Fibroblast of peridontal ligament (primary cell): ENCODE data around the gene SMTNL1.

Experiments
- DNase-seq: peaks from one replicate; pipeline ENCODE4 v3.0.0-alpha.2; 2010; ENCODE audit errors: extremely low read depth

The SMTNL1 gene

DNA sequence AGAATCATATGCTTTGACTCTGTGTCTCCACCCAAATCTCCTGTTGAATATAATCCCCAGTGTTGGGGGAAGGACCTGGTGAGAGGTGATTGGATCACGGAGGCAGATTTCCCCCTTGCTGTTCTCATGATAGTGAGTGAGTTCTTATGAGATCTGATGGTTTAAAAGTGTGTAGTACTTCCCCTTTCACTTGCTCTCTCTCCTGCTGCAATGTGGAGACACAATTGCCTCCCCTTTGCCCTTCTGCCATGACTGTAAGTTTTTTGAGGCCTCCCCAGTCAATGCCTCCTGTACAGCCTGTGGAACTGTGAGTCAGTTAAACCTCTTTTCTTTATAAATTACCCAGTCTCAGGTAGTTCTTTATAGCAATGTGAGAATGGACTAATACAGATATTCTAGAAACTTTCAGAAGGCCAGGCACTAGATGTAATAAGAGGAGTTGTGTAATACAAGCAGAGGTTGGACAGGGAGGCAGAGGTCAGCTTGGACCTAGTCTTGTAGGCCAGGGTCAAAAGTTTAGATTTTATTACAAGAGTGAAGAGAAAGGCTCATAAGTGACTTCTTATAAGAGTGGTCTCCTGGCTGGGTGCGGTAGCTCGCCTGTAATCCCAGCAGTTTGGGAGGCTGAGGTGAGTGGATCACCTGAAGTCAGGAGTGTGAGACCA is 50.8 kb downstream of the SMTNL1 start:
- no peak for DNase-seq

DNA sequence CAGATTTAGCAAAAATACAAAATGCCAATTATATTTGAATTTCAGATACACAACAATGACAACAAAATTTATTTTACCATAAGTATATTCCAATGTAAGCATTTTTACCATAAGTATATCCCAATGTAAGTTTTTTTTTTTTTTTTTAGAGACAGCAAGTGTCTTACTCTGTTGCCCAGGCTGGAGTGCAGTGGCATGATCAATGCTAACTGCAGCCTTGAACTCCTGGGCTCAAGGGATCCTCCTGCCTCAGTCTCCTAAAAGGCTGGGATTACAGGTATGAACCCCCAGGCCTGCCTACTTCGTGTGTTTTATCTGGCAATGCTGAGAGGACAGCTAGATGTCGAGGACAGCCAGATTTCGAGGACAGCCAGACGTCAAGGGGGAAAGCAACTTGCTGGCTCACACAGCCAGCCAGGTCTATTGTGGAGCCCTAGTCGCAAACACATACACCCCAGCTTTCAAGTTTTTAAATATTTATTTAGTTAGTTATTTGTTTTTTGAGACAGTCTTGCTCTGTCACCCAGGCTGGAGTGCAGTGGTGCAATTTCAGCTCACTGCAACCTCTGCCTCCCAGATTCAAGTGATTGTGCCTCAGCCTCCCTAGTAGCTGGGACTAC is 59.0 kb downstream of the SMTNL1 start:
- no peak for DNase-seq

DNA sequence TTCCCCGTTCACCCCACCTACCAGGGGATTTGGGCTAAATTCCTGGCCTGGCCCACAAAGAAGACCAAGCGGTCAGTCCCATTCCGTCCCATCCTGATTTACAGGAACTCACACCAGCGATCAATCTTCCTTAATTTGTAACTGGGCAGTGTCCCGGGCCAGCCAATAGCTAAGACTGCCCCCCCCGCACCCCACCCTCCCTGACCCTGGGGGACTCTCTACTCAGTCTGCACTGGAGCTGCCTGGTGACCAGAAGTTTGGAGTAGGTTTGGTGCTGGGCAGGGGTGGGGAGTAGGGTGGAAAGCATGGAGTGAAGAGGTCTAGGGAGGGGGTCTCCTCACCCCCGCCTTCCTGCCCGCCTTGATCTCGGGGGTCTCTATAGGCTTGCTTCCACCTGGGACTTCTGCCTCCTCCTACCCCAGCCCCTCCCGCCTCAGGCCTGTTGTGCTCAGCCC is 60.1 kb downstream of the SMTNL1 start, which contains the start of gene SERPING1:
Gene SERPING1 (plus strand): TSS at position 225 of the 455 bp plus-strand sequence. CDS start 586 bp downstream, outside the sequence.
- DNase-seq: peak; percentile 19

DNA sequence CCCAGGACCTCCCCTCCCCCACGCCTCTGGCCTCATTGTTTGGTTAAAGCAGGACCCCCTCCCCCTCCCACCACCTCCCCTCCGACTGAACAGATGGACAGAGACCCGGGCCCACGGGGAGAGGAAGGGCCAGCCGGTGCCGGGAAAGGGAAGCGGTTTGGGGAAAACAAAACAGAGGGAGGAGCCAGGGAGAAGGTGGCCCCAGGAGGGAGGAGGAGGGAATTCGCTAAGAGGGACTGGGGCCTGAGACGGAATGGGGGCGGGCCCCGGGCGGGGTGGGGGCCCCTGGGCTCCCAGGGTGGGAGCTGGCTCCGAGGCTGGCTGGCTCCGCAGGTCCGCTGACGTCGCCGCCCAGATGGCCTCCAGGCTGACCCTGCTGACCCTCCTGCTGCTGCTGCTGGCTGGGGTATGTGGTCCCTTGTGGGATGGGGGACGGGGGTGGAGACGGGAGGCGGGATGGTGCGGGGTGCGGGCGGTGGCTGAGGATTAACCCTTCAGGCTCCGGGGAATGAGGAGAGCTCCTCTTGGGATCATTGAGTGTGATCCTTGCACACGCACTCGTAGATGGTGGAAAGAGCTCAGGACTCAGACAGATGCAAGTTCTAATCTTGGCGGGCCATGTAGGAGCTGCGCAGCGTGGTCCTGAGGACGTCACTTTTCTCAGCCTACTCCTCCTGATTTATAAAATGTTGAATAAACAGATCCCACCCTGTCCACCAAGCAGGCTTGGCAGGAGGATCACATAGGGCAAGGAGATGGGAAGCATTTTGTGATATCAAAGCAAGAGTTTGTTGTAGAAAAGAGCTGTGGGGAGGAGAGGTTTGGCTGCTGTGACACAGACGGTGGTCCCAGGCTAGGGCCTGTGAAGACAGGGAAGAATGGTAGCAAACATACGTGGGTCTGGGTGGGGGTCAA is 60.8 kb downstream of the SMTNL1 start:
- DNase-seq: peak; percentile 52

DNA sequence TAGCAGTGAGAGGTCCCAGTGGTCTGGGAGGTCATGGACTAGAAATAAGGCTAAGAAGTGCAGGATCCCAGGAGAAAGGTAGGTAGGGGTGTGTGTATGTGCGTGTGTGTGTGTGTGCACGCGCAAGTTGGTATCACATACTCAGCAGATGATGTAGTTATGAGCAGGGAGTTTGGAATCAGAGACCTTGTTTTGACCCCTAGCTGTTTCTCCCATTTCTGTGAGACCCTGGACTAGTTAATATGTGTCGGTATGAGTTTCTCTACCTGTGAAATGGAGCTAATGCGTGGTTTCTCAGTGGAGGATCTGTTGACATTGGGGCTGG is 61.4 kb downstream of the SMTNL1 start:
- DNase-seq: peak; percentile 40

DNA sequence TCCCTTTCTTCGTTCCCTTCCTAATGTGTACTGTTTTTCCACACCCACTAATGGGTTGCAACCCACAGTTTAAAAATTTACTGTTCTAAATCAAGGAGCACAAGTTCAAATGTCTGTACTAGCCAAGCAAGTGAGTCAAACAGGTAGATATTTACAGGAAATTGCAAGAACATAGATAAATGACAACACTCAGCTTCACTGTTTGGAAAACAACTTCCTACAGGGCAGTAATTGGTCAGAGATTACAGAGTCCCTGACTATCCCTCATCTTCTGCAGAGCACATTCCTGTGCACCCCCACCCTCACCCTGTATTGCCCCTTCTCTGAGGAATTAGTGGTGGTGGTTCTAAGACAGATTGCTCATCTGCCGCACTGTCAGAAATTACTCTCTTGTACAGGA is 62.0 kb downstream of the SMTNL1 start:
- no peak for DNase-seq
